ENCODE results near the gene AAK1.

- TF ChIP-seq CTCF (IDR thresholded peaks at IDR 0.05): no peak
- no peak for TF ChIP-seq POLR2A (IDR thresholded peaks at IDR 0.05)
- no peak for TF ChIP-seq POLR2AphosphoS5 (IDR thresholded peaks at IDR 0.05)
These were observed 30.8 kb upstream of the AAK1 start for GRCh38 chr2:69674316-69674670.

Measured in breast epithelium (tissue), 3 donors.